Endothelial cell of umbilical vein (primary cell): ENCODE data around the gene LY6G6C. TPM values are rescaled to one million over a fixed set of nuclear protein-coding genes. Genes with fewer than 3 reads are reported as not detected.

Experiments used
- BruUV-seq: library from RNA; stranded (reverse); fragments of 400-500 nt; replicated peaks from 2 replicates; lab custom pipeline; 2021; lab: Mats Ljungman, UMichigan
- CTCF ChIA-PET: fragments of 300-600, 350-600 bp; sonication (Branson Sonifier 250); formaldehyde crosslinking; loops from one replicate; lab custom pipeline; 2021; ENCODE audit warnings: antibody characterized with exemption, inconsistent platforms; lab: Charles Lee
- POLR2A ChIA-PET: fragments of 300-600, 350-600 bp; sonication (Branson Sonifier 250); formaldehyde crosslinking; loops from one replicate; lab custom pipeline; 2021; ENCODE audit warnings: antibody characterized with exemption, inconsistent platforms; lab: Charles Lee
- DNase-seq: peaks from one replicate; pipeline ENCODE4 v3.0.0-alpha.2; 2011; ENCODE audit warnings: low read depth, low spot score
- FAIRE-seq: peaks from 2 replicates; lab custom pipeline; 2011; peaks lifted over from hg19 to GRCh38; lab: Jason Lieb, UNC
- H2AFZ ChIP-seq: 2 replicates; pipeline ENCODE4 v1.6.0; 2012; ENCODE audit warnings: low read depth, low read length, control low read depth, inconsistent platforms
- H3K27ac ChIP-seq: 2 replicates; pipeline ENCODE4 v1.5.1; 2011; ENCODE audit warnings: low read depth, mild to moderate bottlenecking, control low read depth, low read length, moderate library complexity; ENCODE audit not compliant: insufficient read depth
- H3K27me3 ChIP-seq, 2 experiments: 2 replicates each; pipeline versions ENCODE4 v1.6.0 to v1.6.1; 2011; ENCODE audit warnings: low read length in 2 of 2, mixed read lengths in 1 of 2; ENCODE audit not compliant: control insufficient read depth in 2 of 2, insufficient read depth in 2 of 2
- H3K36me3 ChIP-seq, 2 experiments: 2 replicates in 1 of 2; 3 replicates in 1 of 2; pipeline ENCODE4 v1.5.1; 2011; ENCODE audit warnings: low read length in 2 of 2, mild to moderate bottlenecking in 1 of 2, moderate library complexity in 1 of 2; ENCODE audit not compliant: control insufficient read depth in 2 of 2, insufficient read depth in 2 of 2; ENCODE audit errors: extremely low read depth in 1 of 2
- H3K4me1 ChIP-seq: 3 replicates; pipeline ENCODE4 v1.5.1; 2011; ENCODE audit warnings: mild to moderate bottlenecking, low read length; ENCODE audit not compliant: control insufficient read depth, insufficient read depth; ENCODE audit errors: extremely low read depth
- H3K4me2 ChIP-seq: 2 replicates; pipeline ENCODE4 v1.6.1; 2011; ENCODE audit warnings: low read length, control low read depth, mixed read lengths; ENCODE audit not compliant: insufficient read depth
- H3K4me3 ChIP-seq, 3 experiments: fragments of 200-600 bp in 1 of 3; sonication (generic), shearing (Covaris generic) in 1 of 3; replicated peaks in 1 of 3; 2 replicates each; pipeline ENCODE4 v1.5.1; 2011 to 2016; ENCODE audit warnings: control low read depth in 3 of 3, low read length in 3 of 3, mild to moderate bottlenecking in 2 of 3, inconsistent platforms in 1 of 3, low read depth in 1 of 3, moderate library complexity in 1 of 3; ENCODE audit not compliant: insufficient read depth in 1 of 3
- H3K79me2 ChIP-seq: 2 replicates; pipeline ENCODE4 v1.6.0; 2012; ENCODE audit warnings: low read length, inconsistent platforms; ENCODE audit not compliant: control insufficient read depth, insufficient read depth
- H3K9ac ChIP-seq: replicated peaks from 2 replicates; pipeline ENCODE3; 2011; ENCODE audit warnings: low read length, control low read depth; ENCODE audit not compliant: insufficient read depth; ENCODE audit errors: extremely low read depth
- H3K9me1 ChIP-seq: replicated peaks from 3 replicates; pipeline ENCODE4 v1.6.0; 2011; ENCODE audit warnings: mild to moderate bottlenecking, low read length; ENCODE audit not compliant: control insufficient read depth, insufficient read depth; ENCODE audit errors: extremely low read depth
- H3K9me3 ChIP-seq: replicated peaks from 2 replicates; pipeline ENCODE4 v1.5.1; 2012; ENCODE audit warnings: low read length, inconsistent platforms; ENCODE audit not compliant: control insufficient read depth, insufficient read depth
- H4K20me1 ChIP-seq: replicated peaks from 2 replicates; pipeline ENCODE3; 2011; ENCODE audit warnings: mild to moderate bottlenecking, low read length; ENCODE audit not compliant: control insufficient read depth, insufficient read depth; ENCODE audit errors: extremely low read depth
- MYC ChIP-seq: IDR thresholded peaks from one replicate; pipeline ENCODE4 v1.6.1; 2011; ENCODE audit warnings: mild to moderate bottlenecking, low read depth, low read length
- POLR2A ChIP-seq: IDR thresholded peaks from 2 replicates; pipeline ENCODE4 v1.6.1; 2012; ENCODE audit warnings: low read depth, mild to moderate bottlenecking, control low read depth, low read length
- dilution Hi-C: fragments of 300-500 bp; cut with MboI; formaldehyde crosslinking; loops from one replicate; pipeline ENCODE4 v1.15.0; 2019; ENCODE audit warnings: low sequenced_read_pairs; ENCODE audit not compliant: extremely low pct_ligation_motif_present
- intact Hi-C: fragments of 100-400 bp; cut with micrococcal nuclease; formaldehyde crosslinking; loops from one replicate; pipeline ENCODE4 v1.10.0; 2022
- polyA plus RNA-seq, 4 experiments: library from polyadenylated mRNA; depleted of rRNA in 3 of 4; stranded (reverse) in 3 of 4; unstranded in 1 of 4; fragments of >200 nt; gene quantifications; 2 replicates each; pipeline versions ENCODE4 v1.2.1 to v1.2.3, GENCODE V29; 2011 to 2012; ENCODE audit warnings: missing spikeins in 1 of 4
- total RNA-seq: library from RNA; stranded (reverse); gene quantifications from 2 replicates; pipeline ENCODE4 v1.2.3, GENCODE V29; 2021

The LY6G6C gene
- total and polyA plus RNA-seq, 2 donors (not counting 3 experiments of a cell fraction or from before 2014, with no cell fraction given), result 0.33 TPM; not detected in 1

DNA sequence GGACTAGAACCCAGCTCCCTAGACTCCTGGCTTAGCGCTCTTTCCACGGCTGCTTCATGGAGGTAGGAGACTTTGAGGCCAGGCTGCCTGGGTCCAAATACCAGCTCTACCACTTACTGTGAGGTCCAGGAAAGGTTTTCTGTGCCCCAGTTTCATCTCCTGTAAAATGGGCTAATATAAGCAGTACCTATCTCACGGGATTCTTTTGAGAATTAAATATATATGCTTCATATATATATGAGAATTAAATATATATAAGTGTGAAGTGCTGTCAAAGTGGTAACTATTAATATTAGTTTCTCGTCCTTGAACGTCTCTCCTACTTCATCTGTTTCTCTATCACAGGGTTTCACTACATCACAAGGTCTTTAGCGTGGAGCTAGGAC, 30.5 kb downstream of the LY6G6C start:
- FAIRE-seq (no peak), DNase-seq (no peak)
- no peak overlapping the region for H3K4me3 ChIP-seq
- no peaks in the 10 kb centered on the region for H3K9me3 ChIP-seq
- no peak overlapping the region for H3K27ac ChIP-seq
- no peak overlapping the region for H2AFZ ChIP-seq
- H3K9me1 ChIP-seq, result no peaks in the 10 kb centered on the region
- no peak overlapping the region for H3K4me2 ChIP-seq
- intact Hi-C loops (no loop called here), dilution Hi-C loops (no loop called here)
- POLR2A ChIA-PET, result interaction anchor here (1.5 kb wide), 1 partner anchor 136 kb away, joined by 4 read pairs; the partner anchor contains the start of gene HSPA1B
- H3K36me3 ChIP-seq, result peaks cover 6 to 48% of the 10 kb centered on the region in 2 experiments
- TF ChIP-seq MYC (no peak), POLR2A (no peak)
- H3K27me3 ChIP-seq, result no peaks in the 10 kb centered on the region
- H4K20me1 ChIP-seq, result no peaks in the 10 kb centered on the region
- H3K79me2 ChIP-seq, result no peaks in the 10 kb centered on the region
- CTCF ChIA-PET, result interaction anchor here (1.1 to 2.1 kb wide), 6 partner anchors 20 to 139 kb away, joined by 3 to 8 read pairs (median 6); partner anchors contain the start of gene LSM2
- H3K9ac ChIP-seq, result no peak overlapping the region
- H3K4me1 ChIP-seq, result peaks cover 10% of the 10 kb centered on the region
- no TSS peak for BruUV-seq

DNA sequence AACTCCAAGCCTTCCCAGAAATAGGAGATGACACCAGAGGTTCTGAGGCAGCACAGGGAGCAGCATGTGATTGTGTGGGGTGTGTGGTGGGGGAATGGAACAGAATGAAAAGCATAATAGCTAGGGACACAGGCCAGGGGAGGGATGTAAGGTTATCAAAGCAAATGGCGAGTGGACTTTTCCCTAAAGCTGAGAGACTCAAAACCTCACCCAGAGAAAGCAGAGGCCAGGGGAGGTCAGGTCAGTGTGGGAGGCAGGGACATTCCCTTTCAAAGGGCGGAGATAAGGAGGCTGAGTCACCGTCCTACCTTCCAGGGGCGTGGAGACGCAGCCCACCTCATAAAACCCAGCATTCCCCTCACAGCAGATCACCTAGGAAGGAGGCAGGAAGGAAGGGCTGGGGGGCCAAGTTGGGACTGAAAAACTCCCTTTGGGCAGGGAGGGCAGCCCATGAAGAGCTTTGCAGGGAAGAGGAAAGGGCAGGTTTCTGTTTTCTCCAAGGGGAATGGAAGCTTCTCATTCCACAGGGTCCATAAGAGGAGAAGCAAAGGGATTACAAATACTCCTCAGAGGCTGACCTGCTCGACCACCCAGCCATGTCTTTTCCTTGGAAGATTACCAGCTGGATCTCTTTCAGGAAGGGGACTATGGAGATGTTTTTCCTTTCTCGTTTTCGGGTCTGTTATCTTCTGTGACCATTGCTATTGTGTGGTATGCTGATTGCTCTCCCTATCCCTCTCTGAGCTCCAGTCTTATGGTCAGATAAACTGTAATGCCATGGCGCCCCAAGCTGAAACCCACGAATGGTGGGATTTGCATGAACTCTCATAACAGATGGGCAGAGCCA, 31.1 kb downstream of the LY6G6C start:
- no peaks in the 10 kb centered on the region for H3K9me1 ChIP-seq
- ChIA-PET POLR2A (interaction anchor here (1.5 kb wide), 1 partner anchor 137 kb away, joined by 4 read pairs; the partner anchor contains the start of gene HSPA1B), CTCF (interaction anchor here (0.6 to 2.1 kb wide), 10 partner anchors 10 to 200 kb away, joined by 3 to 12 read pairs (median 4); partner anchors contain the start of genes BAG6, LSM2 and LY6G5C)
- peaks cover 6 to 48% of the 10 kb centered on the region in 2 experiments for H3K36me3 ChIP-seq
- H3K4me3 ChIP-seq, result no peak overlapping the region
- H4K20me1 ChIP-seq, result no peaks in the 10 kb centered on the region
- H3K79me2 ChIP-seq, result no peaks in the 10 kb centered on the region
- no peak for TF ChIP-seq POLR2A
- H3K4me2 ChIP-seq, result no peak overlapping the region
- peaks cover 10% of the 10 kb centered on the region for H3K4me1 ChIP-seq
- dilution Hi-C loops (no loop called here), intact Hi-C loops (no loop called here)
- H3K9me3 ChIP-seq, result no peaks in the 10 kb centered on the region
- DNase-seq (peak; percentile 17), FAIRE-seq (peak; percentile 49)
- H3K9ac ChIP-seq, result no peak overlapping the region
- no peak overlapping the region for H3K27ac ChIP-seq
- no peak overlapping the region for H2AFZ ChIP-seq
- no peaks in the 10 kb centered on the region for H3K27me3 ChIP-seq
- no TSS peak for BruUV-seq
